T47D (cell line): ENCODE measurements around the gene EYS.

ENCODE experiments used
- DNase-seq, 2 experiments: peaks; one replicate each; pipeline versions ENCODE4 v3.0.0 to v3.0.0-alpha.2; 2011 to 2012; ENCODE audit warnings: low read depth in 1 of 2, low spot score in 1 of 2
- JUND ChIP-seq: IDR thresholded peaks from 2 replicates; pipeline ENCODE4 v1.6.1; 2012; ENCODE audit warnings: low read depth
- in situ Hi-C: cut with HindIII; loops from 2 replicates; pipeline ENCODE4 v1.10.0; 2016; ENCODE audit warnings: low sequenced_read_pairs, low pct_unique_long_range_greater_than_20kb

The EYS gene

DNA sequence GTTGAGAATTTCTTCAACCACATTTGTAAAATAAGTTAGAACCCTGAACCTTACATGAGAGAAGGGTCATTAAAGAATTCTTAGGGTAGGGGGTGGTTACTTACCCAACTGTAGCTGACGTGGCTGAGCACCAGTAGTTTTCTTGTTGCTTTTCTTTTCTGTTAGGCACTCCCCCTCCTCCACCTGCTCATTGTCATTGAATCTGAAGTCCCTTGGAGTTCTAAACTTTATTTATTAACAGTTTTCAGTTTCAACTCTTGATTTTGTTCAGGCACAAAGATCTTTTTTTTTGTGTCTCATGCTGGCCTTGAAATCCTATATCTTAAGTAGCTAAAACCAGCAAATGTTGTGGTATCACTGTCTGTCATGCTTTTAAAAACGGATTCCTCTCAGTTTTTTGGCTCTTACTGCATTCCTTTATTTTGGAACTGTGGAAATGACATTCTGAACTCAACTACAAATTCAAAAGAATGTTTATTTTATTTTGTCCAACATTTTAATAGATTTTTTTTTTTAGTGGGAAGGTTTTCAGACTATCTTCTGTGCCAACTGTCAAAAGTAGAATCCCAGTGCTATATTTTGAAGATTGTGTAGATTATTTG, 1606.2 kb downstream of the EYS start:
- in situ Hi-C loops, result no loop called here
- no peak for TF ChIP-seq JUND
- DNase-seq, result no peak

DNA sequence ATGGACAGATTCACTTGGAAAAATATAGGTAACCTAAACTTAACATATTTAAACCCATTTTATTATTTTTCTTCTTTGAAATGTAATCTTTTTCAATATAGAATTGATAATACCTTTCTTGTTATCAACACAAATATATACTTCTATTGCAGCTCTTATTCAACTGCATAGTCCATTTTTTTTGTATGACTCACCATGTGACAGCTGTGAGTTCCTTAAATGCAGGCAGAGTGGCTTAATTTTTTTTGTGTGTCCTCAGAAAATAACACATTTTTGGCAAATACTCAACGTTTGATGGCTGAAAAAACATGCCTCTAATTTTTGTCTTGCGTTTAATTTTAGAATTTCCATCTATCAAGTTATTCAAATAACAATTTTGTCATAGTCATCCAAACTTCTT, 1616.7 kb downstream of the EYS start:
- no peak for DNase-seq
- in situ Hi-C loops, result no loop called here
- TF ChIP-seq JUND, result no peak

DNA sequence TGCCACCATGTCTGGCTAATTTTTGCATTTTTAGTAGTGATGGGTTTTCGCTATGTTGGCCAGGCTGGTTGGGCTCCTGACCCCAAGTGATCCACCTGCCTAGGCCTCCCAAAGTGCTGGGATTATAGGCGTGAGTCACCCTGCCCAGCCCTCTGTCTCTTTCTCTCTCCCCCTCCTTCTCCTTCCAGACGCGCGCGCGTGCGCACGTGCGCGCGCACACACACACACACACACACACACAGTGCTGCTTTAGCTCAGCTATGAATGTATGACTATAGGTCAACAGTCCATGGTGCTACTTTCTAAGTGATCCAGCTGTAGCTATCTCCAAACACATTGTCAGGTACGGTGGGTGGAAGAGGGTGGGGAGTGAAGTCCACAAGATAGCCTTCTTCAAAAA, 1621.9 kb downstream of the EYS start:
- TF ChIP-seq JUND, result no peak
- DNase-seq, result no peak
- in situ Hi-C loops, result no loop called here

DNA sequence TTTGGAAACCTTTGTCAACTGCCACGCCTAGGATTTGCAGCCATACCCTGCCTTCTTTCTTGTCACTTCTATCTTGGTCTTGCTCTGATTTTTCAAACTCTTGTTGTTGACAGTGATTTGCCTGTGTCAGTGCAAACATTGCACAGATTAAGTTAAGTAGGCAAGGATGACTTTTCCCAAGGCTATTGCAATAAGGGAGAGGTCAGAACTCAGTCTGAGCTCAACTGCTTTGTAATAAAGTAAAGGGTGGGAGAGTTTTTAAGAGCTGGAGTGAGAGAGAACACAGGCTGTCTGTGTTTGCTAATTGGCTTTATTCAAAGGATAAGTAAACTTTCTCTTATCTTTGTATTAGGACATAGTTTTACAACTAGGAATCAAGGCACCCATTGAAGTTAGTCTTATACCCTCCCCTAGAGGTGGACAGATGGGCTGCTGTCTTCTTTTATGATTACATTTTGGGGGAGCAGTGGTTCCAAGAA, 1622.8 kb downstream of the EYS start:
- no peak for TF ChIP-seq JUND
- in situ Hi-C loops, result no loop called here
- no peak for DNase-seq

DNA sequence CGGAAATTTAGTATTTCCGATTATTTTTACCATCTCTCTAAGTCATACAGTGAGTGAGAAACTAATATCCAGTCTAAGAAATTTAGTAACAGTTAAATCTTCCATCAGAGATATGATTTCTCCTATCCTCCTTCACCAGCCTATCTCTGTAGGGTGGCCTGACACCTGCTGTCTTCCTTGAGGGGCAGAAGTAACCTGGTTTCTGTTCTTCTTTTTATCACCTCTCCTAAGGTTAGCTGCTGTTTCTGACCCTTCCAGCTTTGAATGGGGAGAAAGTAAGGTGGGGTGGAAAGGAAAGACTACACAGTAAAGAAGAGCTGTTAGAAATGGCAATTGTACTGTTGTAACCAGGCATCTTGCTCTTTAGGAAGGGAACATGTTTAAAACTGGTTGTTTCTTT, 1623.8 kb downstream of the EYS start:
- in situ Hi-C loops, result no loop called here
- no peak for DNase-seq
- no peak for TF ChIP-seq JUND

DNA sequence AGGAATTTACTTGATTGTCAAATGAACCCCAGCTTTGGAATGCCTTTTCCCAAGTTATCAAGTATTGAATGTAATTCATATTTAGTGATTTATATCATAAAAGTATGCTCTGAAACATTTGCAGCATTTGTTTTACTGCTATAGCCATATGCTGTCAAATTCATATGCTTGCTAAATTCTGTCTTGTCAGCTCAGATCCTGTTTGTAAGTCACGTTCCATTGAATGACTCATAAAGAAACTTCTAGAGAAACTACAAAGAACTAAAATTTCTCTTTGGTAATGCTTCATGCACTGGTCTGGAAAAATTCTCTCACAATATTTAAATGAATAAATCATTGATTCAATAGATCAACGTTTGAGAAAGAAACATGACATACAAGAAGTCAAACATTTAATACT, 1625.6 kb downstream of the EYS start:
- in situ Hi-C loops, result no loop called here
- DNase-seq, result no peak
- no peak for TF ChIP-seq JUND

DNA sequence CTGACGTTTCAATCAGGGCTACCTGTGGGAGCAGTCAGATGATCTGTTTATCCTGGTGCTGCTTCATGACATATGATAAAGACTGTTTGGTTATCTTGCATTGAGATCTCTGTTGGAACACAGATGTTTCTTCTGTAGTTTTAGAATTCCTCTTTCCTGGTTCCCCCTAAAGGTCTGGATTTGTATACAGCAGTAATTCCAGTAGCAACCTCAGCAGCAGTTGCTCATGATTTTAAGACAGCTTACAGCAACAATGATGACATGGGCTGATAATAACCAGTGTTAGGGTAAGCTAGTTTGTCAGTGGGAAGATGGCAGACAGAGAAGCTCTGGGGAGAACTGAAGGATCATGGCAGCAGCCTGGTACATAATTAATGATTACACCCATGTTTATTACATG, 1632.0 kb downstream of the EYS start:
- in situ Hi-C loops, result no loop called here
- no peak for TF ChIP-seq JUND
- DNase-seq, result no peak

DNA sequence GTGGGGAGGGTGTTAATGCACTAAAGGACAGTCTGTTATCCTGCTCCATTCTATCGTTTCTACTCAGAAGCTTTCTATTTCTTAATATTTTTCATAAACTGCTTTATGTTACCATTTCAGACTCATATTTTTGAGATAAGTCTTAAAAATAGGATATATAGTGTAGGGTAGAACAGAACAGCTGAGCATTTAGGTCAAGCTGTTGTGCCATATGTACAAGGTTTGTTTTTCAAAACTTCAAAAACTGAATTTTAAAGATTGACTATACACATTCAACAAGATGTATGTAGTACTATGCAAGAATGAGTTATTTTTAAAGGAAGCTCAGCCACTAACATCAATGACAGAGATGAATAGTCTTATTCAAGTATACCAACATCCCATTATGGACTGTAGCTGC, 1634.3 kb downstream of the EYS start:
- no peak for DNase-seq
- in situ Hi-C loops, result no loop called here
- TF ChIP-seq JUND, result no peak

DNA sequence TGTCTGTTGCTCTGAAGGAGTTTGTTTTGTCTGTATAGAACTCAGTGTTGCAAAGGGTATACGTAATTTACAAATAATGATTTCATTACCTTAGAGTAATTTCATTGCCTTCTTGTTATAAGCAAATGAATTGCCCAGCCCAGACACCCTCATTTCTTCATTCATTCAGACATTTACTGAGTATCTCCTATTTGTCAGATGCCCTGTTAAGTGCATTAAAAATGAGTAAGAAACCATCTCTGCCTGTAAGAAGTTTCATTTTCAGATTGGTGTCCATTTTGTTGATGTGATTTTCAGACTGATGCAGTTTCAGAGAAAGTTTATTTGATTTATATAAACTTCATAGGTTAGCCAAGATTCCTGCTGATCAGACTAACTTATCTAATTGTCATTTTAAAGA, 1642.1 kb downstream of the EYS start:
- in situ Hi-C loops, result no loop called here
- no peak for DNase-seq
- no peak for TF ChIP-seq JUND

DNA sequence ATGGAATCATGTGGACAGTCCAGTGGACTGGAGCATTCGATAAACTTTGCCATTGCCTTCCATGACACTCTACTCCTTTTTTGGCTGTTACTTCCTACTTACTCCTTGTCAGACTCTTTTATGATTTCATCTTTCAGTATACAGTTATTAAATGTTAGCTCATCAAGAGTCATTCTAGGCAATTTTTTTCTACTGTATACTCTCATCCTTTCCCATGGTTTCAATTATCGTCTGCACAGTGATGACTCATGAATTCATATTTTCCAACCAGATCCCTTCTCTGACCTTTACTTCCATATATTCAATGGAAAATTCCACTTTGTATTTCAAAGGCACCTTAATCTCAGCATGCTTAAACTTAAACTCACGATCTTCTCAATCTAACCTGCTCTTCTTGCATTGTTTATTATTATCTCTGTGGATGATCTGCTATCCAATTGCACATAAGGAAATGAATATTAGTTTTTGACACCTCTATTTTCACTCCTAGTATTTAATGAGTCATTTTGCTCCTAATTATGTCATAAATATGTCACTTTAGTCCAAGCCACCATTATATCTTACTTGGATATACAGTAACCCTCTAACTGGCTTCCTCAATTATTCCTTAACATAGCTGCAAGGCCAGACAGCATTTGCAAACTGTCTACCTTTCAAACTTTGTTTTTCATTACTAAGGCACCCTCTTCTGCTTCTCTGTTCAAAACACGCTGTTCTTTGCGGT, 1643.9 kb downstream of the EYS start:
- in situ Hi-C loops, result no loop called here
- DNase-seq, result no peak
- TF ChIP-seq JUND, result no peak

DNA sequence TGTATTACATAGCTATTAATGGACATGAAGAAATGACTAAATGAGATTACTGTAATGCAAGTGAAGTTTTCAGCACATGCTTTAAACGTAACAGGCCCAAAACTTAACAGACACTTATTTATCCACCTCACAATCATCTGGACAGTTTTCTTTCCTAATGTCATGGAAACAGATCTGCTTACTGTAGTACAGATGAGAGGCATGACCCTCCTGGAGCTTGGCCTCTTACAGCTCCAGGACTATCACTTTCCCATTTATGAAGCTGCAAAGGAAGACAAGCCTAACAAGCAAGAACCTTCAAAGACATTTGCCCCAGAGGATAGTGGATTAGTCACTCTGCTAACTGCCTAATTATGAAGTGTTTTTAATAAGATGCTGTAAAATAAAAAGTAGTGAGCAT, 1652.2 kb downstream of the EYS start:
- in situ Hi-C loops, result no loop called here
- no peak for TF ChIP-seq JUND
- no peak for DNase-seq

DNA sequence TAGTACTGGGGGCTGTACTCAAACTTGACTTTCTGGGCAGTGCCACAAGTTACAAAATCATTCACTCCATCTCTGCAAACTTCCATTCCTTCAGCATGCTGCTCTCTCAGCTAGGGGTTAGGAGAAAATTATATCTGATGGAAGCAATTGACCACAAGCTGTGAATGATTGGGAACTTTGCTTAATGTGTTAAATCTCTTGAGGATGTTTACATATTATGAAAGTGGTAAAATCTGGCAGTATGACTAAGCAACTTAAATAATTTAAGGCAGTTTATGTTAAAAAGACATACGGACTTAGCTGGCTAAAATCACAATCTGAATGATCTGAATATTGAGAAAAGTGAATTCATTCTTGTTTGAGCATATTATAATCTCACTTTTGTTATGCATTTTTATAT, 1656.4 kb downstream of the EYS start:
- no peak for DNase-seq
- in situ Hi-C loops, result no loop called here
- TF ChIP-seq JUND, result no peak

DNA sequence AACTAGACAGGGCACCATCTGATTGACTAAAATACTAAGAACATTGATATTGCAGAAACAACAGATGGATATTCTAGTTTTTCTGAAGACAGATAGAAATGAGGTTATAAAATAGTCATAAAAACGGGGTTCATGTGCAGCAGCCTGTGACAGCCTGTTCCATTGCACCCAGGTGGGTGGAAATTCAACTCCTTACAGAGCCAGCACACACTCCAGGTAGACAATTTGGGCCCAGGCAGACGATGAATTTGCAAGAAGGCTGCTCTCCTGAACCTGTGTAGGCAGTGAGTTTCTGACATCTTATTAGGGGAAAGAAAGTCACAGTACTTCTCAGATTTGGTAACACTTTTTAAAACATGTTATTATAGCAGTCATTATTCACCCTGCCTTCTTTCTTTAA, 1657.3 kb downstream of the EYS start:
- no peak for TF ChIP-seq JUND
- in situ Hi-C loops, result no loop called here
- no peak for DNase-seq

DNA sequence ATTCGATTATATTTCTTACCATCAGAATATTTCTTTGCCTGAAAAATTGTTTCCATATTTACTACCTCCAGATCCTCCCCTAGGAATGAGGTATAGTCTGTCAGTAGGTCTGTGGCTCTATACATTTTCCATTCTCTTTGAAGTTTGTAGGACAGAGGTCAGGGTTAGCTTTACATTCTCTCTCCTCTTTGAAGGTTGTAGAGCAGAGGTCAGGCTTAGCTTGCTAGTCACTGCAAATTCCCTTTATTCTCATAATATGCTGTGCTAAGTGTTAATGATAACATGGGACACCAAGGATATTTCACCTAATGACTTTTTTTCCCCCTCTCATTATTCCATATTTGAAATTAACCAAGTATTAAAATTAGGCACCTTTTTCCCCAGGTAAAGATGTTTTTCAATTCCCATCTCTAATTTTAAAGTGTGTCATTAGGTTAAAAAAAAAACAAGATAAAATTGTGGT, 1660.2 kb downstream of the EYS start:
- TF ChIP-seq JUND, result no peak
- no peak for DNase-seq
- in situ Hi-C loops, result no loop called here
